Endothelial cell of umbilical vein (primary cell): Measurements from ENCODE around the gene MTG1. TPM values are rescaled to one million over a fixed set of nuclear protein-coding genes. Genes with fewer than 3 reads are reported as not detected.

Experiments used
- BruUV-seq: library from RNA; stranded (reverse); fragments of 400-500 nt; replicated peaks from 2 replicates; lab custom pipeline; 2021; lab: Mats Ljungman, UMichigan
- CTCF ChIA-PET: fragments of 300-600, 350-600 bp; sonication (Branson Sonifier 250); formaldehyde crosslinking; loops from one replicate; lab custom pipeline; 2021; ENCODE audit warnings: antibody characterized with exemption, inconsistent platforms; lab: Charles Lee
- POLR2A ChIA-PET: fragments of 300-600, 350-600 bp; sonication (Branson Sonifier 250); formaldehyde crosslinking; loops from one replicate; lab custom pipeline; 2021; ENCODE audit warnings: antibody characterized with exemption, inconsistent platforms; lab: Charles Lee
- DNase-seq: peaks from one replicate; pipeline ENCODE4 v3.0.0-alpha.2; 2011; ENCODE audit warnings: low read depth, low spot score
- FAIRE-seq: peaks from 2 replicates; lab custom pipeline; 2011; peaks lifted over from hg19 to GRCh38; lab: Jason Lieb, UNC
- H2AFZ ChIP-seq: 2 replicates; pipeline ENCODE4 v1.6.0; 2012; ENCODE audit warnings: low read depth, low read length, control low read depth, inconsistent platforms
- H3K27ac ChIP-seq: 2 replicates; pipeline ENCODE4 v1.5.1; 2011; ENCODE audit warnings: low read depth, mild to moderate bottlenecking, control low read depth, low read length, moderate library complexity; ENCODE audit not compliant: insufficient read depth
- H3K27me3 ChIP-seq, 2 experiments: 2 replicates each; pipeline versions ENCODE4 v1.6.0 to v1.6.1; 2011; ENCODE audit warnings: low read length in 2 of 2, mixed read lengths in 1 of 2; ENCODE audit not compliant: control insufficient read depth in 2 of 2, insufficient read depth in 2 of 2
- H3K36me3 ChIP-seq, 2 experiments: 2 replicates in 1 of 2; 3 replicates in 1 of 2; pipeline ENCODE4 v1.5.1; 2011; ENCODE audit warnings: low read length in 2 of 2, mild to moderate bottlenecking in 1 of 2, moderate library complexity in 1 of 2; ENCODE audit not compliant: control insufficient read depth in 2 of 2, insufficient read depth in 2 of 2; ENCODE audit errors: extremely low read depth in 1 of 2
- H3K4me1 ChIP-seq: 3 replicates; pipeline ENCODE4 v1.5.1; 2011; ENCODE audit warnings: mild to moderate bottlenecking, low read length; ENCODE audit not compliant: control insufficient read depth, insufficient read depth; ENCODE audit errors: extremely low read depth
- H3K4me2 ChIP-seq: 2 replicates; pipeline ENCODE4 v1.6.1; 2011; ENCODE audit warnings: low read length, control low read depth, mixed read lengths; ENCODE audit not compliant: insufficient read depth
- H3K4me3 ChIP-seq, 3 experiments: fragments of 200-600 bp in 1 of 3; sonication (generic), shearing (Covaris generic) in 1 of 3; replicated peaks in 1 of 3; 2 replicates each; pipeline ENCODE4 v1.5.1; 2011 to 2016; ENCODE audit warnings: control low read depth in 3 of 3, low read length in 3 of 3, mild to moderate bottlenecking in 2 of 3, inconsistent platforms in 1 of 3, low read depth in 1 of 3, moderate library complexity in 1 of 3; ENCODE audit not compliant: insufficient read depth in 1 of 3
- H3K79me2 ChIP-seq: 2 replicates; pipeline ENCODE4 v1.6.0; 2012; ENCODE audit warnings: low read length, inconsistent platforms; ENCODE audit not compliant: control insufficient read depth, insufficient read depth
- H3K9ac ChIP-seq: replicated peaks from 2 replicates; pipeline ENCODE3; 2011; ENCODE audit warnings: low read length, control low read depth; ENCODE audit not compliant: insufficient read depth; ENCODE audit errors: extremely low read depth
- H3K9me1 ChIP-seq: replicated peaks from 3 replicates; pipeline ENCODE4 v1.6.0; 2011; ENCODE audit warnings: mild to moderate bottlenecking, low read length; ENCODE audit not compliant: control insufficient read depth, insufficient read depth; ENCODE audit errors: extremely low read depth
- H3K9me3 ChIP-seq: replicated peaks from 2 replicates; pipeline ENCODE4 v1.5.1; 2012; ENCODE audit warnings: low read length, inconsistent platforms; ENCODE audit not compliant: control insufficient read depth, insufficient read depth
- H4K20me1 ChIP-seq: replicated peaks from 2 replicates; pipeline ENCODE3; 2011; ENCODE audit warnings: mild to moderate bottlenecking, low read length; ENCODE audit not compliant: control insufficient read depth, insufficient read depth; ENCODE audit errors: extremely low read depth
- EZH2 ChIP-seq: IDR thresholded peaks from 2 replicates; pipeline ENCODE4 v1.6.1; 2012; ENCODE audit warnings: borderline replicate concordance, low read depth, mild to moderate bottlenecking, moderate library complexity, low read length, inconsistent platforms; ENCODE audit not compliant: severe bottlenecking
- FOS ChIP-seq: IDR thresholded peaks from 2 replicates; pipeline ENCODE4 v1.6.1; 2011; ENCODE audit warnings: mild to moderate bottlenecking, low read length, moderate library complexity, borderline replicate concordance; ENCODE audit not compliant: insufficient read depth
- GATA2 ChIP-seq: IDR thresholded peaks from 2 replicates; pipeline ENCODE4 v1.7.0; 2011; ENCODE audit warnings: low read depth, mild to moderate bottlenecking, moderate library complexity, mixed read lengths, low read length; ENCODE audit not compliant: insufficient read length, insufficient read depth
- JUN ChIP-seq: IDR thresholded peaks from 2 replicates; pipeline ENCODE4 v1.6.1; 2011; ENCODE audit warnings: borderline replicate concordance, low read depth; ENCODE audit not compliant: insufficient read length, insufficient read depth
- MYC ChIP-seq: IDR thresholded peaks from one replicate; pipeline ENCODE4 v1.6.1; 2011; ENCODE audit warnings: mild to moderate bottlenecking, low read depth, low read length
- POLR2A ChIP-seq: IDR thresholded peaks from 2 replicates; pipeline ENCODE4 v1.6.1; 2012; ENCODE audit warnings: low read depth, mild to moderate bottlenecking, control low read depth, low read length
- POLR2AphosphoS5 ChIP-seq: IDR thresholded peaks from 2 replicates; pipeline ENCODE4 v1.6.1; 2012; ENCODE audit warnings: low read depth, mild to moderate bottlenecking, control low read depth, low read length, moderate library complexity; ENCODE audit not compliant: insufficient read depth
- dilution Hi-C: fragments of 300-500 bp; cut with MboI; formaldehyde crosslinking; loops from one replicate; pipeline ENCODE4 v1.15.0; 2019; ENCODE audit warnings: low sequenced_read_pairs; ENCODE audit not compliant: extremely low pct_ligation_motif_present
- intact Hi-C: fragments of 100-400 bp; cut with micrococcal nuclease; formaldehyde crosslinking; loops from one replicate; pipeline ENCODE4 v1.10.0; 2022
- polyA plus RNA-seq, 4 experiments: library from polyadenylated mRNA; depleted of rRNA in 3 of 4; stranded (reverse) in 3 of 4; unstranded in 1 of 4; fragments of >200 nt; gene quantifications; 2 replicates each; pipeline versions ENCODE4 v1.2.1 to v1.2.3, GENCODE V29; 2011 to 2012; ENCODE audit warnings: missing spikeins in 1 of 4
- total RNA-seq: library from RNA; stranded (reverse); gene quantifications from 2 replicates; pipeline ENCODE4 v1.2.3, GENCODE V29; 2021
- TF ChIP-seq, protein P1 (sequence below), 2 donors: IDR thresholded peaks; 1 replicate in 1 of 2; 2 replicates in 1 of 2; pipeline ENCODE4 v1.5.1; 2011; ENCODE audit warnings: low read length in 2 of 2, mild to moderate bottlenecking in 2 of 2, moderate library complexity in 2 of 2, control low read depth in 1 of 2, inconsistent platforms in 1 of 2, low read depth in 1 of 2; ENCODE audit not compliant: insufficient read depth in 1 of 2; ENCODE audit errors: extremely low read depth in 1 of 2
- TF ChIP-seq, protein P2 (sequence below): IDR thresholded peaks from 2 replicates; pipeline ENCODE4 v1.6.1; 2011; ENCODE audit not compliant: insufficient read depth, insufficient read length

Gene MTG1
- total and polyA plus RNA-seq, 2 donors (not counting 3 experiments of a cell fraction or from before 2014, with no cell fraction given) = 66.5 to 91.6 TPM

DNA sequence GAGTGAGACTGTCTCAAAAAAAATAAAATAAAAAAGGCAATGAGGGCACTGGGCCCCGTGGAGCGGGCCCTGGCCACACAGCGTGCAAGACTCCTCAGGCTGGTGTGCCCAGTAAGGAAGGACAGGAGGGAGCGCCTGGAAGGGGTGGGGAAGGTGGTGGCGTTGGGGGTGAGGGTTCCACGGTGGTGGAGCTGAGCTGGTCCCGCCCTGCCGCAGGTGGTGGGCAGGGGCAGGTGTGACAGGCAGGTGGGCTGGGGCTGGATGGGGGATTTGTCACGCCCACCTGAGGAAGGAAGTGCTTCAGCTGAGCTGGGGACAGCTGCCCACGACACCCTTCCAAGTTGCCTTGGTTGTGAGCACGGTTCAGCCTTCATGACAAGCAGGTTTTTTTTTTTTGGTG lies 47.5 kb upstream of the MTG1 start:
- H4K20me1 ChIP-seq = no peaks in the 10 kb centered on the region
- intact Hi-C loops (no loop called here), dilution Hi-C loops (no loop called here)
- no peak for DNase-seq
- H3K9me1 ChIP-seq = no peaks in the 10 kb centered on the region
- no TSS peak for BruUV-seq
- no peaks in the 10 kb centered on the region for H3K79me2 ChIP-seq
- FAIRE-seq = no peak
- H3K9me3 ChIP-seq = no peaks in the 10 kb centered on the region
- no peaks in the 10 kb centered on the region for H3K4me1 ChIP-seq
- CTCF ChIA-PET = interaction anchor here (2.9 kb wide), 1 partner anchor 17 kb away, joined by 14 read pairs; no protein-coding TSS in a partner anchor
- H3K27ac ChIP-seq = no peak overlapping the region
- H3K4me3 ChIP-seq = no peak overlapping the region
- H3K36me3 ChIP-seq = no peaks in the 10 kb centered on the region
- no peak for TF ChIP-seq POLR2A
- TF ChIP-seq JUN = no peak
- no peak for TF ChIP-seq GATA2
- TF ChIP-seq POLR2AphosphoS5 = no peak
- TF ChIP-seq, protein P1, sequence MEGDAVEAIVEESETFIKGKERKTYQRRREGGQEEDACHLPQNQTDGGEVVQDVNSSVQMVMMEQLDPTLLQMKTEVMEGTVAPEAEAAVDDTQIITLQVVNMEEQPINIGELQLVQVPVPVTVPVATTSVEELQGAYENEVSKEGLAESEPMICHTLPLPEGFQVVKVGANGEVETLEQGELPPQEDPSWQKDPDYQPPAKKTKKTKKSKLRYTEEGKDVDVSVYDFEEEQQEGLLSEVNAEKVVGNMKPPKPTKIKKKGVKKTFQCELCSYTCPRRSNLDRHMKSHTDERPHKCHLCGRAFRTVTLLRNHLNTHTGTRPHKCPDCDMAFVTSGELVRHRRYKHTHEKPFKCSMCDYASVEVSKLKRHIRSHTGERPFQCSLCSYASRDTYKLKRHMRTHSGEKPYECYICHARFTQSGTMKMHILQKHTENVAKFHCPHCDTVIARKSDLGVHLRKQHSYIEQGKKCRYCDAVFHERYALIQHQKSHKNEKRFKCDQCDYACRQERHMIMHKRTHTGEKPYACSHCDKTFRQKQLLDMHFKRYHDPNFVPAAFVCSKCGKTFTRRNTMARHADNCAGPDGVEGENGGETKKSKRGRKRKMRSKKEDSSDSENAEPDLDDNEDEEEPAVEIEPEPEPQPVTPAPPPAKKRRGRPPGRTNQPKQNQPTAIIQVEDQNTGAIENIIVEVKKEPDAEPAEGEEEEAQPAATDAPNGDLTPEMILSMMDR (IDR thresholded peaks at IDR 0.05; ENCODE audit: extremely low read depth in 1 of 2, insufficient read depth in 1 of 2, low read depth in 1 of 2, low read length in 2 of 2) = no peak
- no peak for TF ChIP-seq FOS
- TF ChIP-seq MYC = no peak
- TF ChIP-seq, protein P2, sequence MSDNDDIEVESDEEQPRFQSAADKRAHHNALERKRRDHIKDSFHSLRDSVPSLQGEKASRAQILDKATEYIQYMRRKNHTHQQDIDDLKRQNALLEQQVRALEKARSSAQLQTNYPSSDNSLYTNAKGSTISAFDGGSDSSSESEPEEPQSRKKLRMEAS = no peak
- no peak for TF ChIP-seq EZH2
- no peaks in the 10 kb centered on the region for H3K27me3 ChIP-seq
- H2AFZ ChIP-seq = no peak overlapping the region
- no peak overlapping the region for H3K4me2 ChIP-seq
- H3K9ac ChIP-seq = no peak overlapping the region
- POLR2A ChIA-PET = no interaction called here
